ENCODE data around the gene ANLN. TPM values are rescaled to one million over a fixed set of nuclear protein-coding genes. Genes with fewer than 3 reads are reported as not detected.

The ANLN gene
- total and polyA plus RNA-seq, 8 donors = 0.02 to 2.3 (median 0.43) TPM

DNA sequence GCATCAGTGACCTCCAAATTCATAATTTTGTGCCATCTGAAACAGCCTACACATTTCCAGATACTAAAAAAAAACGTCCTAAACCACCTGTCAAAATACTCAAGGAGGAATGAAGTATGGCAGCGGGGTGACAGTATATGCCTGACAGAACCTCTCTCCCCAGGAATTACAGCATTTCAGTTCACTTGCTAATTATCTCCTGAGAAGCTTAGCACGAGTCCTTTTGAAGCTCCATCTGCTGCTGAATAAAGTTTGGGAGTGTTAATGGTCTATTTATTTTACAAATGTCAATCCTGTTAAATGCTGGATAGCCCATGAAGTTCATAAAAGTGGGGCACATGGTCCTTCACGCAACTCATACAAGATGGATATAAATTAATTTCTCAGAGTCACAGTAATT lies 29.4 kb upstream of the ANLN start:
- TF ChIP-seq, protein P1, sequence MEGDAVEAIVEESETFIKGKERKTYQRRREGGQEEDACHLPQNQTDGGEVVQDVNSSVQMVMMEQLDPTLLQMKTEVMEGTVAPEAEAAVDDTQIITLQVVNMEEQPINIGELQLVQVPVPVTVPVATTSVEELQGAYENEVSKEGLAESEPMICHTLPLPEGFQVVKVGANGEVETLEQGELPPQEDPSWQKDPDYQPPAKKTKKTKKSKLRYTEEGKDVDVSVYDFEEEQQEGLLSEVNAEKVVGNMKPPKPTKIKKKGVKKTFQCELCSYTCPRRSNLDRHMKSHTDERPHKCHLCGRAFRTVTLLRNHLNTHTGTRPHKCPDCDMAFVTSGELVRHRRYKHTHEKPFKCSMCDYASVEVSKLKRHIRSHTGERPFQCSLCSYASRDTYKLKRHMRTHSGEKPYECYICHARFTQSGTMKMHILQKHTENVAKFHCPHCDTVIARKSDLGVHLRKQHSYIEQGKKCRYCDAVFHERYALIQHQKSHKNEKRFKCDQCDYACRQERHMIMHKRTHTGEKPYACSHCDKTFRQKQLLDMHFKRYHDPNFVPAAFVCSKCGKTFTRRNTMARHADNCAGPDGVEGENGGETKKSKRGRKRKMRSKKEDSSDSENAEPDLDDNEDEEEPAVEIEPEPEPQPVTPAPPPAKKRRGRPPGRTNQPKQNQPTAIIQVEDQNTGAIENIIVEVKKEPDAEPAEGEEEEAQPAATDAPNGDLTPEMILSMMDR (IDR thresholded peaks at IDR 0.05) = no peak
- Histone ChIP-seq H3K27ac (no peak overlapping the region), H3K36me3 (no peaks in the 10 kb centered on the region), H3K4me3 (no peak overlapping the region), H3K4me1 (peaks cover 6 to 12% (median 7%) of the 10 kb centered on the region in 3 donors), H3K27me3 (no peaks in the 10 kb centered on the region), H3K9me3 (no peaks in the 10 kb centered on the region)
- no peak for ATAC-seq
- no peak for FAIRE-seq
- intact Hi-C loops (cut with DNase I) = no loop called here
- no peak for DNase-seq
- 53 to 57% methylated on average over 4 of the region's 4 CpGs for WGBS, 2 donors

DNA sequence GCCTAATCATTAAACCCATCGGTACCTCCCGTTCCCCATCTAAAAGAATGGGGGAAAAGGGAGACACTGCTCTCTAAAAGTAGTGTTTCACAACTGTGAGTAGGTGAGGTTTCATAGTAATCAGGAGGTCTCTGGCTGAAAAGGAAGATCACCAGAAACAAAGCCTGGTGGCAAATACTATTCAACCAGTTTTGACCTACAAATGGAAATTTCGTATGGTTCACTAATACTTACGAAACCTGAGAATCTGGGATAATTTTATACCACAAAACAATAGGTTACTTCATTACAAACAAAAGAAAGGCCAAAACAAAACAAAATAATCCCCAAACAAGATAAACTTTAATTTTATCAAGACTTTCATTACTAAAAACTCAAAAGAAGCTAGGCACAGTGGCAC lies 28.4 kb upstream of the ANLN start:
- no peak for DNase-seq
- ATAC-seq = no peak
- H3K4me1 ChIP-seq = peaks cover 0 to 7% (median 0%) of the 10 kb centered on the region in 3 donors
- H3K36me3 ChIP-seq = no peaks in the 10 kb centered on the region
- intact Hi-C loops (cut with DNase I) = no loop called here
- no peak overlapping the region for H3K4me3 ChIP-seq
- H3K9me3 ChIP-seq = no peaks in the 10 kb centered on the region
- no peak overlapping the region for H3K27ac ChIP-seq
- TF ChIP-seq, protein P1 (IDR thresholded peaks at IDR 0.05) = no peak
- no peak for FAIRE-seq
- H3K27me3 ChIP-seq = no peaks in the 10 kb centered on the region
- 85 to 91% methylated on average over 4 of the region's 4 CpGs for whole genome bisulfite sequencing, 2 donors

DNA sequence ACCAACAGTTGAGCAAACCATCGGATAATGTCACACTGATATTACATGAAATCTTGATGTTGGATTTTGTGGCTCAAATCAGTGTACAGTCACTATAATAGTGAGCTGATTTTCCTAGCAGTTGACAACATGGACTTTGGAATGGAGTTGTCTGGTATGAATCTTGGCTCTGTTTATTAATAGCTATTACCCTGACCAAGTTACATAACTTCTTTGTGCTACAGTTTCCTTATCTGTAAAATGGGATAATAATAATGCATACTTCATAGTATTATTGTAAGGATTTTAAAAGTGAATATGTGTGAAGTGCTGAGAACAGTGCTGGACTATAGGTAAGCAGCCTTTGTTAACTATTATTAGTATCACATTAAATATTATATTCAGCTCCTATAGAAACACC lies 26.1 kb upstream of the ANLN start:
- WGBS, 2 donors = 79 to 85% methylated on average over 1 of the region's 1 CpG
- TF ChIP-seq, protein P1 (IDR thresholded peaks at IDR 0.05) = no peak
- DNase-seq = no peak
- H3K36me3 ChIP-seq = no peaks in the 10 kb centered on the region
- H3K4me3 ChIP-seq = no peak overlapping the region
- no peak for FAIRE-seq
- no peaks in the 10 kb centered on the region for H3K27me3 ChIP-seq
- H3K27ac ChIP-seq = no peak overlapping the region
- intact Hi-C loops (cut with DNase I) = no loop called here
- no peaks in the 10 kb centered on the region for H3K9me3 ChIP-seq
- peaks cover 0 to 7% (median 0%) of the 10 kb centered on the region in 3 donors for H3K4me1 ChIP-seq
- no peak for ATAC-seq

DNA sequence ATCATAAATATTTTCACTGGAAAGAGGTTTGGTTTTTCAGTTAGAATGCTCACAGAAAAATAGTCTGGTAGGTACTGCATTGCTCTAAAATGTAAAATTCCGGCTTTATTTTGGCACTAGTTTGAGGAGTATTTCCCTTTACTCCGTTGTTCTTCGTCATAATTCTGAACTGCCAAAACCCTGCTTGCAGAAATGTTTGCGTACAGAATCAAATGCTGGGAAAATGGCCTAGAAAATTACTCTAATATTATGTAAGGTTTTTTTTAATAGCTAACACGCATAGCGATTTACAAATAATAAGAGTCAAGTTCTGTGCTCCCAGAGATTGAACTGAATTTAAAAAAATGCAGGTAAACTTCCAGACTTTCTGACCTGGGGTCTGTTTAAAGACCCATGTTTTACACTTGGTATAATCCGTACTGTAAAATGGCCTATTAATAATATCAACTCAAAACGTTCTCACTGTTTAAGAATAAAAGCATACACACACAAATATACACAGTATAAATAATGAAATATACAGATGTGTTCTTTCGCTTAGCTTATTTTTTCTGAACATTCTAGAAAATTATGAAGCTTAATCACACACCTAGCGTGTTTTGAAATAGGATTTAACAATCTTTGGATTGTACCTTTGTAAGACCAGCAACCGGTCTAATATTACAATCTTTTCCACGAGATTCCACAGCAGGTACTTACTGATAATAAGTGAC lies 23.5 kb upstream of the ANLN start:
- ATAC-seq (no peak), DNase-seq (no peak), FAIRE-seq (no peak)
- no peaks in the 10 kb centered on the region for H3K9me3 ChIP-seq
- no peaks in the 10 kb centered on the region for H3K27me3 ChIP-seq
- 11 to 14% methylated on average over 12 of the region's 12 CpGs for WGBS, 2 donors
- peak overlapping the region; percentile 64 to 88 (median 80) for H3K4me3 ChIP-seq
- no peaks in the 10 kb centered on the region for H3K36me3 ChIP-seq
- peak overlapping the region; percentile 86 to 93 (median 90) for H3K27ac ChIP-seq
- intact Hi-C loops (cut with DNase I) = no loop called here
- TF ChIP-seq, protein P1 (IDR thresholded peaks at IDR 0.05) = no peak
- peaks cover 0 to 7% (median 0%) of the 10 kb centered on the region in 3 donors for H3K4me1 ChIP-seq
